Measurements from ENCODE around the gene HRCT1. TPM values are rescaled to one million over a fixed set of nuclear protein-coding genes. Genes with fewer than 3 reads are reported as not detected.

HRCT1 gene
- total RNA-seq, 1 donor from 2014 or later = 0.72 TPM

- H3K27me3 Mint-ChIP-seq (ENCODE audit: low read depth) = peaks cover 19% of the 10 kb centered on the region
- H3K4me3 Mint-ChIP-seq = no peak overlapping the region
- H3K9me3 Mint-ChIP-seq = peaks cover 6% of the 10 kb centered on the region
- H3K27ac Mint-ChIP-seq = no peak overlapping the region
- no peak for TF ChIP-seq CTCF (IDR thresholded peaks at IDR 0.05; ENCODE audit: unreplicated experiment)
- DNase-seq (ENCODE audit: low spot score in 2 of 2, unreplicated experiment in 2 of 2) = no peak
- peaks cover 6% of the 10 kb centered on the region for H3K4me1 Mint-ChIP-seq
- no peaks in the 10 kb centered on the region for H3K36me3 Mint-ChIP-seq
Observed at GRCh38 chr9:35935755-35936509, 29.9 kb downstream of the HRCT1 start.

- H3K4me1 Mint-ChIP-seq = peaks cover 6% of the 10 kb centered on the region
Observed at GRCh38 chr9:35937227-35937626, 31.2 kb downstream of the HRCT1 start.

GRCh38 chr9:35938474-35939356 lies 32.7 kb downstream of the HRCT1 start:
- TF ChIP-seq CTCF (IDR thresholded peaks at IDR 0.05; ENCODE audit: unreplicated experiment) = no peak
- peaks cover 6% of the 10 kb centered on the region for H3K9me3 Mint-ChIP-seq
- H3K4me3 Mint-ChIP-seq = no peak overlapping the region
- no peak overlapping the region for H3K27ac Mint-ChIP-seq
- peaks cover 6% of the 10 kb centered on the region for H3K4me1 Mint-ChIP-seq
- peaks cover 31% of the 10 kb centered on the region for H3K27me3 Mint-ChIP-seq (ENCODE audit: low read depth)
- DNase-seq (ENCODE audit: low spot score in 2 of 2, unreplicated experiment in 2 of 2) = no peak
- H3K36me3 Mint-ChIP-seq = no peaks in the 10 kb centered on the region

More at GRCh38 chr9:35937227-35937626, 31.2 kb downstream of the HRCT1 start:
- Mint-ChIP-seq H3K4me3 (no peak overlapping the region), H3K27ac (no peak overlapping the region), H3K9me3 (peaks cover 6% of the 10 kb centered on the region), H3K36me3 (no peaks in the 10 kb centered on the region), H3K27me3 (ENCODE audit: low read depth) (peaks cover 24% of the 10 kb centered on the region)
- no peak for TF ChIP-seq CTCF (IDR thresholded peaks at IDR 0.05; ENCODE audit: unreplicated experiment)
- DNase-seq (ENCODE audit: low spot score in 2 of 2, unreplicated experiment in 2 of 2) = no peak

- H3K4me1 Mint-ChIP-seq = peaks cover 6% of the 10 kb centered on the region
- H3K4me3 Mint-ChIP-seq = no peak overlapping the region
- TF ChIP-seq CTCF (IDR thresholded peaks at IDR 0.05; ENCODE audit: unreplicated experiment) = no peak
- no peak for DNase-seq (ENCODE audit: low spot score in 2 of 2, unreplicated experiment in 2 of 2)
- no peak overlapping the region for H3K27ac Mint-ChIP-seq
- H3K9me3 Mint-ChIP-seq = peaks cover 6% of the 10 kb centered on the region
- peaks cover 38% of the 10 kb centered on the region for H3K27me3 Mint-ChIP-seq (ENCODE audit: low read depth)
- H3K36me3 Mint-ChIP-seq = no peaks in the 10 kb centered on the region
Observed at GRCh38 chr9:35939679-35940250, 33.8 kb downstream of the HRCT1 start.

GRCh38 chr9:35940458-35941407 lies 34.7 kb downstream of the HRCT1 start:
- Mint-ChIP-seq H3K9me3 (peaks cover 6% of the 10 kb centered on the region), H3K4me1 (peaks cover 12% of the 10 kb centered on the region), H3K27ac (no peak overlapping the region), H3K36me3 (no peaks in the 10 kb centered on the region), H3K4me3 (no peak overlapping the region), H3K27me3 (ENCODE audit: low read depth) (peaks cover 40% of the 10 kb centered on the region)
- no peak for TF ChIP-seq CTCF (IDR thresholded peaks at IDR 0.05; ENCODE audit: unreplicated experiment)
- no peak for DNase-seq (ENCODE audit: low spot score in 2 of 2, unreplicated experiment in 2 of 2)
